Glomerular endothelial cell (primary cell): ENCODE results near the gene UBR3. TPM values are rescaled to one million over a fixed set of nuclear protein-coding genes. Genes with fewer than 3 reads are reported as not detected.

Source experiments
- DNase-seq: peaks from one replicate; pipeline ENCODE4 v3.0.0-alpha.2; 2011; ENCODE audit warnings: low read depth, low spot score; ENCODE audit errors: extremely low read depth
- total RNA-seq: library from RNA; depleted of rRNA; stranded (reverse); fragments of >200 nt; gene quantifications from 2 replicates; pipeline ENCODE4 v1.2.3, GENCODE V29; 2015

UBR3 gene
- total RNA-seq, 1 donor from 2014 or later = 28.5 TPM

DNA sequence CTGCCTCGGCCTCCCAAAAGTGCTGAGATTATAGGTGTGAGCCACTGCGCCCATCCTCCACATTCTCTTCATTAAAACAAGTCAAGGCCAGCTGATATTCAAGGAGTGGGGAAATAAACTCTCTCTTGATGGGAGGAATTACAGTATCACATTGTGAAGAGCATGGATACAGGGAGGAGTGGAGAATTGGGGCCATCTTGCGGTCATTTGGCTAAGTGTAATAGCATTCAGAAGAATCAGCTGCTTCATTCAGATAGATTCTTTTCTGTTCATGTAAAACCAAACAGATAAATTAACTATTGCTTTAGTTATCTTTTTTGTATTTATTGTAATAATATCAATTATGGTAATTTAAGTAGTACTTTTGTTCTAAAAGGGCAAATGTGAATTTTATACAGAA lies 156.3 kb downstream of the UBR3 start:
- no peak for DNase-seq

DNA sequence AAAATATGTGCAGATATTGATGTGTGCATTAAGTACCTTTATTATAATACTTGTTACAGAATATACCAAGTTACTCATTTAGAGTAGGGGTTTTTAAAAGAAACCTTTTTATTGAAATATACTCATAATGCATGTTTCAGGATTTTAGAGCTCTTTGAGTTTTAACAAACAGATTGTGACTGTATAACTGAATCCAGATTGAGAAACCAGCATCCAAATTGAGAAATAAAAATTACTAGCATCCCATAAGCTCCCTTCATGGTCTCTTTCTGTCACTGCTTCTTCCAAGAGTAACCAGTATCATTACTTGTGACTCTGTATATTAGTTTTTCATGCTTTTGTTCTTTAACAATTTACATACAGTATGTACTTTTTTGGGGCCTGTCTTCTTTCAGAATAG lies 156.9 kb downstream of the UBR3 start:
- no peak for DNase-seq

DNA sequence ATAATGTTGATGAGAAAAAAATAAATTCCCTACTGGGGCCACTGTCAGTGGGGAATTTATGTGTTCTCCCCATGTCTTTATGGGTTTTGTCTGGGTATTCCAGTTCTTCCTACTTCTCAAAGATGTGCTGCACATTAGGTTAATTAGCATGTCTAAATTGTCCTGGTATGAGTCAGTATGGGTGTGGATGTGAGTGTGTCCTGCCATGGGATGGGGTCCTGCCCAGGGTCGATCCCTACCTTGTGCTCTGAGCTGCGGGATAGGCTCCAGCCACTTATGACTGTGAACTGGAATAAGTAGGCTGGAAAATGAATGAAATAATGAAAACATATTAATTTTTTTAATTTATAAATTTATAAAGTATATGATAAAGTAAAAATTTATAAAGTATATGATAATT lies 167.5 kb downstream of the UBR3 start:
- no peak for DNase-seq

- DNase-seq = no peak
Measured at GRCh38 chr2:169997140-169997887, 170.1 kb downstream of the UBR3 start.

- no peak for DNase-seq
Measured at GRCh38 chr2:169999054-169999453, 171.8 kb downstream of the UBR3 start.

DNA sequence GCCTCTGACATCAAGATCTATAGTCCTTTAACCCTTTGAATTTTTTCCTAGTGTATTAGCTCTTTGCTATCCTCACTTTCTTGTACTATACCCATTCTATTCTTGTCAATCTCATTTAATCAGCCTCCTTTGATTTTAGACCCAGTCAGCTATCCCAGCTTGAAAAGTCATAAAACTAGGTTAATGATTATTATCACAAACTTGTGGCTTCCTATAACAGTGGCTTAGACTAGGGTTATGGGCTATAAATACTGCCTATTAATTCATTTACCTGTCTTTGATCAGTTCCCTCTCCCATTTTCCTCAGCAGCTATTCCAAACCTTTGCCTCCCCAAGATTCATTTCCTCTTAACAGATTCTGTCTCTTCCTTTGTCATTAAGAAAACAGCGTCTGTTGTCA lies 174.8 kb downstream of the UBR3 start:
- DNase-seq = no peak

GRCh38 chr2:170005702-170006101 lies 178.4 kb downstream of the UBR3 start:
- DNase-seq = no peak

- no peak for DNase-seq
Measured at GRCh38 chr2:170006587-170007325, 179.5 kb downstream of the UBR3 start.

DNA sequence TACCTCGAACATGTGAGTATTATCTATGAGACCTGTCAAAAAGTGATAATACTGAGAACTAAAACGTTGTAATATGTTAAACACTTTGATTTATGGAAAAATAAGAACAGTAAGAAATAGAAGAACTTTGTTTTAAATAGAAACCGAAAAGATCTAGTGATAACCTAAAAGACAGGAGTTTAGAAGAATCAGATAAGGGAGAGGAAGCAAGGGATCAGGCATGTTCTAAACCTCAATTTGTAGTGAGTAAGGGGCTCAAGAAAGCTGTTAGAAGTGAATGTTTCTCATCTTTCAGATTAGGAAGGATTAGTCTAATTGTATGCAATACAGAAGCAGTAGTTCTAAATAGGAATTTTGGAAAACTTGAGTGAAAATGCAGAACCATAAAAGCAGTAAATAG lies 182.0 kb downstream of the UBR3 start:
- no peak for DNase-seq

DNA sequence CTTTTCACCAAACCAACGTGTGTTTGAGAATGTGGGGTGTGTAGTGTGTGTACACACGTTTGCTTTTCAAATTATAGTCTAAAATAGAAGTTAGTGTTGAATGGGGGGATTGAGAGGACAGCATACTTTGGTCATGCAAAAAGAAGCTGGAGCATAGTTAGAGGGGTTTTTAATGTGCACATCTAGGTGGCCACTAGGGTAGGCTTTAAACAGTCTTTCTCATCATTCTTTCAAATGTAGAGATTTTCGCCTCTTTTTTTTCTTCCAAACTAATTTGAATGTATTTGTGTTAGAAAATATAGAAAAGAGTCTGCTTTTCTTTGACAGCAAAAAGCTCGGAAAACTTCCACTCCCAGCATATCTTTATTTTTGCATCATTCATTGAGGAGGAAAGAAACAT lies 185.5 kb downstream of the UBR3 start:
- no peak for DNase-seq

DNA sequence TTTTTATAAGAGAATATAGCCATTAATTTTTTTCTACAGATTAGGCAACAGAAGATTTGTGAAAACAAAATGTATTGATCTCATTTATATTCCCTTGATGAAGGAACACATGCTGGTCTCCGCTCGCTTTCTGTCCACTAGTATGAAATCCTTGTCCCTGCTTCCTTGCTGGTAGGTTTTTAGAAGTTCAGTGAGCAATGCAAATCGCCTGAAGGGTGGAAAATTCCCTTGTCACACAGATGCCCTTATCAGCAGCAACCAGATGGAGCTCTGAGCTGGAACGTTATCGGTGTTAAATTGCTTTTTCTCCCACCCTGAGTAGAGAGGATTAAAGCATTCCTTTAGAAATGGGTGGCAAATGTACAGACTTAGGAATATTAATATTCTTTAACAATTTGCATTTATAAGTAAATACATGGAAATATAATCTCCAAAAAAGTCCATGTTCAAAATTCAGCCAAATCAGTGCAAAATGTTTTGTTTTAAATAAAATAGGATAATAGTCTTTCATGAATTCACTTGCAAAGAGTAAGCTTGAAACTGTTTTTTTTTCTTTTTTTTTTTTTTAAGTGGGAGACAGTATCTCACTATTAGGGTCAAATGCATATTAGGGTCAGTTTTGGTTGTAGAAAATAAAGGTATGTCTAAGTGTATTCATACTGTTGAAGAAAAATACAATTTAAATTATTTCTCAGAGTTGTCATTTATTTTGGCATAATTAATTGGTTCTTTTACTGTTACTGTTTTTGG lies 186.7 kb downstream of the UBR3 start:
- DNase-seq = no peak

DNA sequence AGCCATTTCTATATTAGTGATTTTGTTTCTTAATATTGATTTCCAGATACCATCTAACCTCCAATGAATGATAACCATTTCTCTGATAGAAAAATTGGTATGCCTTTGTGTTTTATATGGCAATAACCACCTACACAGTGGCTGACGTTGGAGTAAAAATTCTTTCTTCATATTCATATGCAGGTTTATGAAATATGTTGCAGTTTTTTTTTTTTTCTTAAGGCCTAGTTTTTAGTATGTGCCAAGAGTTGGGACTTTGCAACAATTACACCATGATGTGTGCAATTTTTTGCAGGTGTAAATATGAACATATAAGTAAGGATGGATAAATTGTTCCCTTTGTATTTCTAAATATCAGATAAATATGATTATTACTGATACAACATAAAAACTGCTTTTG lies 187.5 kb downstream of the UBR3 start:
- no peak for DNase-seq

- no peak for DNase-seq
Measured at GRCh38 chr2:170017860-170018532, 190.7 kb downstream of the UBR3 start.

DNA sequence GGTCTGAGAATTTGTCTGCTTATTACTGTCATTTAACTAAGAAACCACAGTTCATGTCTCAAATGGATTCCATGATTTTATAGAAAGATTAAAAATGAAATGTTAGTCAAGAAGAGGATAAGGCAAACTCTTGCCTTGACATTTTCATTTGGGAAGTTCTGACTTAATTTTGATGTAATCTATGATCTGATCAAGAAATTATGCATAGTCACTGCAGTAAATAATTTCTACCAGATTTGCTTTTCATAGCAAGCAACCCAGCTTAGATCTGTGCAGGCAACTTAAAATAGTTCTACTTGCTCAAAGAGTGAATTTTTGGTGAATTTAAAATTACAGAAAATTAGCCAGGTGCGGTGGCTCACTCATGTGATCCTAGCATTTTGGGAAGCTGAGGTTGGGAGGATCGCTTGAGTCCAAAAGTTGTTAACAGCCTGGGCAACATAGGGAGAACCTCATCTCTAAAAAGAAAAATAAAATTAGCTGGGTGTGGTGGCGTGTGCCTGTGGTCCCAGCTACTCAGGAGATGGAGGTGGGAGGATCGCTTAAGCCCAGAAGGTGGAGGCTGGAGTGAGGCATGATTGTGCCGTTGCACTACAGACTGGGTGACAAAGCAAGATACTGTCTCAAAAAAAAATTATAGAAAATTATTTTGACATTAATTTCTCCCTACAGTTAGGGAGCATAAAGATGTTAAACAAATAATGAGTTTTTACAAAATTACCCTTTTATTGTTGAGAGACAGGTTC lies 192.0 kb downstream of the UBR3 start:
- no peak for DNase-seq

DNA sequence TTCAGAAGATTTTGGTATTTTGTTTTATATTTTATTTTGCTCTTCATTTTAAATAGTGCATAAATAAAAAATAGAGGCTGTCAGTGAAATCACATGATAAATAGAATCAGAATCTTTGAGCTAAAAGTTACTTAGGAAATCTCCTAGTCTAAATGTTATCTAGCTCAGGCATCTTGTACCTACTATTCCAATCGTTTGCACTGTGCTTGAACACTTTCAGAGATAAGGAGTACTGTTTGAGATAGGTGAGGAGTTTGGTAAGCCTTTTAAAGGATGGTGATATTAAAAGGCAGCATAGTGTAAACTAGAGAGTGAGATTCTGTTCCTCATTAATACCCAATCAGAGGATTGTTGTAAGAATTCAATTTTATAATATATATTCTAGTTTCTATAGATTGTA lies 193.5 kb downstream of the UBR3 start:
- DNase-seq = no peak

- no peak for DNase-seq
Measured at GRCh38 chr2:170022692-170023091, 195.4 kb downstream of the UBR3 start.

DNA sequence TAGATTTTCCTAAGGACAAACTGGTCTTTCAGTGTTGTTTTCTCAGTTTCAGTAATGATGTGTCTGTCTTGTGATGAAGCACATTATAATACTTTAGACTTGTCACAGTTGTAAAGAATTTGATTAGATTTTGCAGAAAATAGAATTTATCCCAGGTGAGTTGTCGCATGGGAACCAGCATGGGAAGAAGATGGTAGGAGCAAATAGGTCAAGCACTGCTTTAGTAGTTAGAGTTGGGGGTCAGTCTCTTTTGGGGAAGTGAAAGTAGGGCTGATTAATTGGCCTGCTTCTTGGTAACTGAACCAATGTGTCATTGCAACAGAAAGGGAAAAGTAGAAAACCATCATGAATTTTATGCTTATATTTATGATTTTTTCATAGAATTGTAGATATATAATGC lies 197.5 kb downstream of the UBR3 start:
- DNase-seq = no peak

- no peak for DNase-seq
Measured at GRCh38 chr2:170025223-170025622, 198.0 kb downstream of the UBR3 start.

GRCh38 chr2:170026361-170026760 lies 199.1 kb downstream of the UBR3 start:
- DNase-seq = no peak

- no peak for DNase-seq
Measured at GRCh38 chr2:170029551-170029950, 202.3 kb downstream of the UBR3 start.
